ENCODE results near the gene EVA1B.

EVA1B gene

DNA sequence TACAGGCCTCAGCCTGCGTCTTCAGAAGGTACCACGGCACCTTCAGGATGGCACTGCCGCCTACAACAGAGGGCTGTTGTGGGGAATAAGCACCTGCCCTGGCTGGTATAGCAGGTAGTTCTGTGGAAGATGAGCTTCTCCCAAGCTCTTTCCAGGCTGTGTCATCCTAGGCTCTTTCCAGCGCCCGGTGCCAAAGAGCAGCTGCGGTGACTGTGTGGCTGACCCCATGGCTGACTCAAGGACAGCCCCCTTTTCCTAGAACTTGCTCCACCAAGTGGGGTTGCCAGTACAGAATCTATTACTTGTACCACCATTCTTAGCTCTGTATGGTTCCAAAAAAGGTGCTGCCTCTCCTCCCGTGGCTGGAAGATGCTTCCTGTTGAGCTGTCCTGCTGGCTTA lies 21.9 kb upstream of the EVA1B start:
- ATAC-seq, result no peak

- no peak for ATAC-seq
These were observed 20.9 kb upstream of the EVA1B start for GRCh38 chr1:36344395-36344680.

- ATAC-seq, result no peak
These were observed 20.4 kb upstream of the EVA1B start for GRCh38 chr1:36343651-36344394.

DNA sequence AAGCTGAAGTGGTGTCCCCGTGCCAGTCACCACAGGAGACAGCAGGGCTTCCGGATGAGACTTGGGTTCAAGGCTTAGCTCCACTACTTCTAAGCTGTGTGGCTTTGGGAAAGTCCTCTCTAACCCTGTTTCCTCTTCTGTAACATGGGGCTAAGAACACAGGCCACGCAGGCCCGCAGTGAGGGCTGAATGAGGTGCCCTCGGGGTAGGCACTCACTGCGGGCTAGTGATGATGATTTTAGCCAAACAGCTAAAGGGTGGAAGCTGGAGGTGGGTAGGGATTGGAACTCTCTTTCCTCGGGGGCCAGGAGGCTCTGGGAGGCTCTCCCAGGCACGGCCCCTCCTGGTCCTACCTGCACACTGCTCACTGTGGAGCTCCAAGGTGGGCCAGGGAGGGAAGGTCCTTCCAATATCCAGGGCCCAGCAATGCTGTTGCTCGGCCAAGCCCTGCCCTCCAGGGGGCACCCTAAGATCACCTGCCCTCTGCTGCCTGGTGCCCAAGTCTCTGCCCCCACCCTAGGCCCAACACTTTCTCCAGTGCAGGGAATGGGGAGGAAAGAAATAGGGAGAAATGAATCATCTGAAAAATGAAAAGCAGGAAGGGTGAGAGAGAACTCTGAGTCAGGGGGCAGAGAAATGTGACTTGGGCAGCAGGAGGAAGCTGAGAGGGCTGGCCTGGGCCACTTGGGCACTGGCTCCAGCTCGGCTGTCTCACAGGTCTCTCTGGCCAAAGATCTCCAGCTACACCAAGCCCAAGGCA lies 19.2 kb upstream of the EVA1B start:
- peak; percentile 60 to 75 for ATAC-seq

GRCh38 chr1:36341626-36342320 lies 18.3 kb upstream of the EVA1B start:
- no peak for ATAC-seq

DNA sequence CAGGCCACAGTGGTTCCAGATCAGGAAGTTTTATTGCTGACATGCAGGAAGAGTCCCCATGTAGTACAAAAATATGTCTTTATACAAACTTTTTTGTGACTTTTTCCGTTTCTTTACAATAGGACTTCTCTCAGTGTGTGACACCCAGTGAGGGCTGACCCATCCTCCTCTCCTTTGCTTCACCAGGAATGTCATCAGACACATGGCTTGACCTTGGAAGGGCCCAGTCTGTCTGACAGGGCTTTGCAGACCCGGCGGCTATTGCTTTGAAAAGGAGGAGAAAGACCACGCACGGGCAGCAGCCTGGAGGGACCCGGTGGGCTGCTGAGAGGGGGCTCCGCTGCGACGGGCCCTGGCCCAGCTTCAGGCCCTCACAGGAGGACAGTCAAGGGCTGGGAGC lies 16.2 kb upstream of the EVA1B start:
- ATAC-seq, result no peak

DNA sequence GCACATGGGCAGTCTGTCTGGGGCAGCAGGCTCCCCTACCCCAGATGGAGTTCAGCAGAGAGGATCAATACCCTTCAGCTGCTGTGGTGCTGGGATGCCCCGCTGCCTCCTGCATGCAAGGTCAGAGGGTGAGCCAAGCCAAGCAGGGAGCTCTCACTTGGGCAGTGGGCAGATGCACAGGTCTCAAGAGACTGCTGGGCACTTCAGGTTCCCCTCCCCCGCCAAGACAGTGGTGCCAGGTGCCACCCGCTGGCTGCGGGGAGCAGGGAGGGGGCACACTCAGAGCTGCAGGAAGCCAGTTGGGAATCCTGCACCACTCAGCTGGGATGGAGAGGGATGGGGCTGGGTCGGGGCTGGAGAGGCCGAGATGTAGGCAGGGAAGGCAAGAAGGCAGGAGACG lies 15.8 kb upstream of the EVA1B start:
- no peak for ATAC-seq

DNA sequence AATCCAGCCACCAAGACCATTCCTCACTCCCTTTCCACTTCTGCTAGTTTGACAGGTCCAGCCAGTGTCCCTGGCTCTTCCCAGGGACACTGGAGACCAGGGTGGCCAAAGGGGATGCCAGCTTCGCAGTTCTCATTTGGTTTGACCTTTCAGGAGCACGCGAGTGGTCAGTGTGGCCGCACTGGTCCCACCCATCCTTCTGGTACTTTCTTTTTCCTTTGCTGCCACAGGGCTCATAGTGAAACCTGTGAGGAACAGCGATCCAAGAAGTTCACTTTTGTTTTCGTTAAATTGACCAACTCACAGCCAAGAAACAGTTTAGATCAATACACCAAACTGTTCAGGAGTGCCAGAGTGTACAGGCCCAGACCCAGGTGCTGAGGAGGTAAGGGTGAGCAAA lies 14.4 kb upstream of the EVA1B start:
- no peak for ATAC-seq

DNA sequence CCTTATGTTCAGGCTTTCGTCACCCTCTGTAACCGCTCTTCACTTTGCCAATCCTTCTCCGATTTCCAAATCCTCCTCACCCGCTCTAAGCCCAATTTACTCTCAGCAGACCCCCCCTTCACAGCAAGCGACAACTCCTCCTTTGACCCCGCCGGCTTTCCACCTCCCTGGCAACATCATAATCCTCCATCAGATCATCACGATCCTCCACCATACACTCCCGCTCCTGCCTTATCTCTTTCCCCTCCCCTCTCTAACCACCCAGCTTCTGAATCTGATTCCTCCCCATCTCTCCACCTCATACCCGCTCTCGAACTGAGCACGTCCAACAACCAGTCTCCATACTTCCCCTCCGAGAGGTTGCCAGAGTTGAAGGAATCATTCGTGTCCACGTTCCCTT lies 7.5 kb upstream of the EVA1B start:
- ATAC-seq, result no peak

- no peak for ATAC-seq
These were observed 6.4 kb upstream of the EVA1B start for GRCh38 chr1:36329817-36330216.

- ATAC-seq, result no peak
These were observed 5.3 kb upstream of the EVA1B start for GRCh38 chr1:36328713-36329112.

- ATAC-seq, result no peak
These were observed 4.6 kb upstream of the EVA1B start for GRCh38 chr1:36328088-36328480.

- ATAC-seq, result peak in 1 of 2 donors; percentile 31
These were observed 4.1 kb upstream of the EVA1B start for GRCh38 chr1:36327421-36328087.

GRCh38 chr1:36326499-36326898 lies 3.1 kb upstream of the EVA1B start:
- no peak for ATAC-seq

- no peak for ATAC-seq
These were observed 883 bp upstream of the EVA1B start for GRCh38 chr1:36324353-36324703.

DNA sequence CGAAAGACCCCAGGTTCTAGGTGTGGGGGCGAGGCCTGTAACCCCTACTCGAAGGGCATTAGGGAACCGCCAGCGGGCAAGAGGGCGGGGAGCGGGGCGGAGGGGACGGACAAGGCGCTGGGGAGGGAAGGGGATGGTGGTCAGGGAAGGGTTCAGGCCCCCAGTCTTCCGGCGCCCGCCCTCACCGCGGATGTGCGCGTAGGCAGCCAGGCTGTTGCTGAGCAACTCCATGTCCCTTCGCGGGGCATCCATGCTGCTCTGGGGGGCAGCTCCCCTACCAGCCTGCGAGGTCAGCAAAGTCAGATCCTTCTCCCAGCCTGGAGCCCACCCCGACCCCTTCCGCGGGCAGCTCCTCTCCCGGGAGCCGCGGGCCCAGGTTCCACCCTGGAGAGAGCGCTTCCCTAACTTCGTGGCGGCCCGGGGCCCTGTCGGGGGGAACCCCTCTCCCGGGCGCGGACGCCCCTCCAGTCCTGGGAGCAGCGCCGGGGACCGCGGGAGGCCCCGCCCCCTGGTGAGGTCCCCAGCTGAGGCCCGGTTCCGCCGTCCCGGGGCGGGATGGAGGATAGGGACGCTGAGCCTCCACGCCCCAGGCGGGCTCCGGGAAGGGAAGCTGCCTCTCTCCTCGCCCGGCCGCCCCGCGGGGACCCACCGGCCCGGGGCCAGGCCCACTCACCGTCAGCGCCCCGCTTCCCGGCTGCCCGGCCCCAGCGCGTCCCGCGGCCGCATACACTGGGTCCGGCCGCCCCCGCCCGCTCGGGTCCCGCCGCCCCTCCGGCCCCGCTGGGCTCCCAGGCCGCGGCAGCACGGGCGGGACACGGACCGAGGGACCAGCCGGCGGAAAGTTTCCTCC lies 434 bp downstream of the EVA1B start:
- peak; percentile 36 to 41 for ATAC-seq

GRCh38 chr1:36322041-36322785 lies 1.2 kb downstream of the EVA1B start:
- no peak for ATAC-seq

DNA sequence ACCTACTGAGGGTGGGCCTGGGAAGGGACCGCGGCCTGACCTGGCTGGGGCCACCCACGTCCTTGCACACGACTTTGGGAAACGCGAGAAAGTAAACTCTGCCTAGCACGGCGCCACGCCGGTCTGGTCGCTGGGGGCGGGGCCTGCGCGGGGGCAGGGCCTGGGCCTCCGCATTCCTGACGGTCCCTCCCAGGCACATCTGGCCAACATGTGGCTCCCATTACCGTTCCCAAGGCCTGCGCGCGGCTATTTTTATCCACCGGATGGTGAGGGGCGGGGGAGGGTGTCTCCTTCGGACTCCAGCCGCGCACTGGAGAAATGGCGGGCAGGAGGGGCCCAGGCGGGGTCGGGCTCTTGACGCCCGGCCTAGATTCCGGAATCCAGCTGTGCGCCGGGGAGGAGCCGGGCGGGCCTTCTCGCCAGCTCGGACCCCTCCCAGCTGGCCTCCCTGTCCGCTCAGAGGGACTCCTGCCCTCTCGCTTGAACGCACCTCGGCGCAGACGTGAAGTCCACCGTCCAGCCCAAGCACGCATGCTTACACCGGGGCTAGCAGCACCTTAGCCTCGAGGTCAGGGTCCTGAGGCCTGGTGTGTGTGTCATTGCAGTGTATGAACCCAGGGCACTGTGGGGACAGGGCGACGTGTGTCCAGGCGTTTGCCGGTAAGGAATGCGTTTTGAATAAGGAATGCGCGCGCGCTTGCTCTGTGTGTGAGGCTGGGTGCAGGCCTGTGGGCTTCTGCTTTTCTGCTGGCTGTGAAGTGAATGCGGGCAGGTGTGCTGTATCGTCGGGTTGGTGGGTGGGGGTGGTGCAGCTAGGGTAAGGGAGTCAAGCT lies 2.1 kb downstream of the EVA1B start:
- peak; percentile 12 to 27 for ATAC-seq

GRCh38 chr1:36320767-36321118 lies 2.7 kb downstream of the EVA1B start:
- ATAC-seq, result no peak

DNA sequence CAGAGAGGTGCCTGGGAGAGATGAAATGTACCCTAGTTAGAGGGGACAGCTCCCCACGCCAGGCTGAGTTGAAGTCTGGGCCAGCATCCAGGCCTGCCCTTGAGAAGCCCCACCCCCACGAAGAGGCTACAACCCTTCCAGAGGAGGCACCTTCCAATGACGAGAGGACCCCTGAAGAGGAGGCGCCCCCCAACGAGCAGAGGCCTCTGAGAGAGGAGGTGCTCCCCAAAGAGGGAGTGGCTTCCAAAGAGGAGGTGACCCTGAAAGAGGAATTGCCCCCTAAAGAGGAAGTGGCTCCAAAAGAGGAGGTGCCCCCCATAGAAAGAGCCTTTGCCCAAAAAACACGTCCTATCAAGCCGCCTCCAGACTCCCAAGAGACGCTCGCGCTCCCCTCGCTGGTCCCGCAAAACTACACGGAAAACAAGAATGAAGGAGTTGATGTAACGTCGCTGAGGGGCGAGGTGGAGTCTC lies 3.1 kb downstream of the EVA1B start:
- ATAC-seq, result no peak

GRCh38 chr1:36309397-36309796 lies 14.0 kb downstream of the EVA1B start:
- ATAC-seq, result no peak

Measured in activated CD4-positive, CD25-positive, alpha-beta regulatory T cell treated with anti-CD3 and anti-CD28 coated beads, Interleukin-2, amount 50 U/mL, for 24 hours (primary cell).